ENCODE results near the gene GSTM2. TPM values are rescaled to one million over a fixed set of nuclear protein-coding genes. Genes with fewer than 3 reads are reported as not detected.
A peak's percentile ranks its signal among the peaks of the same experiment; 100 is the strongest.

The GSTM2 gene
- total RNA-seq, 1 experiment from 2014 or later: 18.2 TPM

DNA sequence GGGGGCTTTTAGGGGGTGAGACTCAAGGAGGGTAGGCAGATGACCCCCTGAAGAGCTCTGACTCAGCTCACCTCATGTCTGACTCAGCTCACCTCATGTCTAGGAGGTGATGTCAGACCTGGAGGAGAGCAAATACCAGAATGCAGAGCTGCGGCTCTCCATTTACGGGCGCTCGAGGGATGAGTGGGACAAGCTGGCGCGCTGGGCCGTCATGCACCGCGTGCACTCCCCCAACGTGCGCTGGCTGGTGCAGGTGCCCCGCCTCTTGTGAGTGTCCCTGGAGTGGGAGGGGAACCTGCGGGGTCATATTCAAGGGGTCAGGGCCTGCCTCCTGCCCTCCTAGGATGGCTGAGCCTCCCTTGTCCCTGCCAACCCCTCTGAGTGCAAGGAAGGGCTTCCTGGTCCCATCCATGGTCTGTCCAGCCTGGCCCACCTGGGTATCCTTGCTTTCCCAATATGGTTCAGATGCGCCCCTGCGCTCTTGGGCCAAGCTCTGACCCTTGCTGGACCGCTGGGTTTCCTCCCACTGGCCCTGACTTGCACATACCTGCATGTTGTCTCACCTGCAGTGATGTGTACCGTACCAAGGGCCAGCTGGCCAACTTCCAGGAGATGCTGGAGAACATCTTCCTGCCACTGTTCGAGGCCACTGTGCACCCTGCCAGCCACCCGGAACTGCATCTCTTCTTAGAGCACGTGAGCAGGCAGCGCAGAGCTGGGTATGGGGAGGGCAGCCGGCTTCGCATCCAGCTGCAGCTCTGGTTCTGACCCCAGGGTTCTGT is 39.1 kb upstream of the GSTM2 start:
- in situ Hi-C loops (cut with HindIII; ENCODE audit: low sequenced_read_pairs): no loop called here
- no peak for DNase-seq (ENCODE audit: low spot score)

GRCh38 chr1:109629372-109630030 is 38.4 kb upstream of the GSTM2 start:
- DNase-seq (ENCODE audit: low spot score): no peak
- in situ Hi-C loops (cut with HindIII; ENCODE audit: low sequenced_read_pairs): no loop called here

DNA sequence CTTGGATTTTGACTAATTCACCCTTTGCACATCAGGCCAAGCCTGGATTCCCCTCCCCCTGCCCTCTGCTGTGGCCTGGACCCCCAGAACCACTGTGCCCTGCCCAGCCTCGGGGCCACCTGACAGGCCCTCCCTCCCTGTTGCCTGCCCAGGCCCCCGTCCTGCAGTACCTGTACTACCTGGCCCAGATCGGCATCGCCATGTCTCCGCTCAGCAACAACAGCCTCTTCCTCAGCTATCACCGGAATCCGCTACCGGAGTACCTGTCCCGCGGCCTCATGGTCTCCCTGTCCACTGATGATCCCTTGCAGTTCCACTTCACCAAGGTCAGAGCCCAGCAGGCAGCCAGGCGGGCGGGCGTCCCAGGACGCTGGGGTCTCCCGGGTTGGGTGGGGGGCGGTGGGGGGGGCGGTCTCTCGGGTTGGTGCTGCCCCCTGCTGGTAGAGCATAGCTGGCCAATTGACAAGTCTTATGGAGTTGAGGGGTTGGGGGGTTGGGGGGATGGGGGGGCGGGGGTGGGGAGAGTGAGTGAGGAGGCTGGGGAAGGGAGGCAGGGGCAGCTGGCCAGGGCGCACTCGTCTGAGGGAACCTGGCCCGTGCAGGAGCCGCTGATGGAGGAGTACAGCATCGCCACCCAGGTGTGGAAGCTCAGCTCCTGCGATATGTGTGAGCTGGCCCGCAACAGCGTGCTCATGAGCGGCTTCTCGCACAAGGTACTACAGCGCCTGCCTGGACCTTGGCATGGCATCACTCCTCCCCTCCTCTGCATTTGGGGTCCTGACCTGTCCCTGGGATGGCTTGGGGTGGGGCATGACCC is 37.6 kb upstream of the GSTM2 start:
- no peak for DNase-seq (ENCODE audit: low spot score)
- in situ Hi-C loops (cut with HindIII; ENCODE audit: low sequenced_read_pairs): no loop called here

DNA sequence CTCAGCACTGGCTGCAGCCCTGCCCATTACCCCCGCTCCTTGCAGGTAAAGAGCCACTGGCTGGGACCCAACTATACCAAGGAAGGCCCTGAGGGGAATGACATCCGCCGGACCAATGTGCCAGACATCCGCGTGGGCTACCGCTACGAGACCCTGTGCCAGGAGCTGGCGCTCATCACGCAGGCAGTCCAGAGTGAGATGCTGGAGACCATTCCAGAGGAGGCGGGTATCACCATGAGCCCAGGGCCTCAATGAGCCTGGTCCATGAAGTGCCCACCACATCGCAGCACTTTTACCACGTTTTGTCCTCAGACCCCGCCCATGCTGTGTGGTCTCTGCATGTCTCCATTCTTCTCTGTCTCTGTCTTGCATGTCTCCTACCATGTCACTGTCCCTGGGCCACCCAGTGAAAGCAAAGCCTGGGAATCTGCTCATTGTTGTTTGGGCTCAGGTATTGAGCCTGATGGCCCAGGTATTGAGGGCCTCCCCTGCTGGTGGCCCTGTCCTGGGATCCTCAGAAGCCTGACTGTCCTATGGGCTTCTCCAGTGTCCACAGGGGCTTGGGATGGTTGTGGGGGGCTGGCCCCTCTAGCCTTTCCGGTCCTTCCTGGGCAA is 36.9 kb upstream of the GSTM2 start:
- no peak for DNase-seq (ENCODE audit: low spot score)
- in situ Hi-C loops (cut with HindIII; ENCODE audit: low sequenced_read_pairs): no loop called here

GRCh38 chr1:109631513-109632505 is 36.0 kb upstream of the GSTM2 start:
- in situ Hi-C loops (cut with HindIII; ENCODE audit: low sequenced_read_pairs): no loop called here
- DNase-seq (ENCODE audit: low spot score): peak; percentile 23

GRCh38 chr1:109632671-109633346 is 35.0 kb upstream of the GSTM2 start:
- DNase-seq (ENCODE audit: low spot score): no peak
- in situ Hi-C loops (cut with HindIII; ENCODE audit: low sequenced_read_pairs): no loop called here

GRCh38 chr1:109634292-109634691 is 33.6 kb upstream of the GSTM2 start:
- no peak for DNase-seq (ENCODE audit: low spot score)
- in situ Hi-C loops (cut with HindIII; ENCODE audit: low sequenced_read_pairs): no loop called here

GRCh38 chr1:109634771-109635750 is 32.8 kb upstream of the GSTM2 start:
- in situ Hi-C loops (cut with HindIII; ENCODE audit: low sequenced_read_pairs): no loop called here
- no peak for DNase-seq (ENCODE audit: low spot score)

GRCh38 chr1:109635862-109636200 is 32.0 kb upstream of the GSTM2 start:
- in situ Hi-C loops (cut with HindIII; ENCODE audit: low sequenced_read_pairs): no loop called here

DNA sequence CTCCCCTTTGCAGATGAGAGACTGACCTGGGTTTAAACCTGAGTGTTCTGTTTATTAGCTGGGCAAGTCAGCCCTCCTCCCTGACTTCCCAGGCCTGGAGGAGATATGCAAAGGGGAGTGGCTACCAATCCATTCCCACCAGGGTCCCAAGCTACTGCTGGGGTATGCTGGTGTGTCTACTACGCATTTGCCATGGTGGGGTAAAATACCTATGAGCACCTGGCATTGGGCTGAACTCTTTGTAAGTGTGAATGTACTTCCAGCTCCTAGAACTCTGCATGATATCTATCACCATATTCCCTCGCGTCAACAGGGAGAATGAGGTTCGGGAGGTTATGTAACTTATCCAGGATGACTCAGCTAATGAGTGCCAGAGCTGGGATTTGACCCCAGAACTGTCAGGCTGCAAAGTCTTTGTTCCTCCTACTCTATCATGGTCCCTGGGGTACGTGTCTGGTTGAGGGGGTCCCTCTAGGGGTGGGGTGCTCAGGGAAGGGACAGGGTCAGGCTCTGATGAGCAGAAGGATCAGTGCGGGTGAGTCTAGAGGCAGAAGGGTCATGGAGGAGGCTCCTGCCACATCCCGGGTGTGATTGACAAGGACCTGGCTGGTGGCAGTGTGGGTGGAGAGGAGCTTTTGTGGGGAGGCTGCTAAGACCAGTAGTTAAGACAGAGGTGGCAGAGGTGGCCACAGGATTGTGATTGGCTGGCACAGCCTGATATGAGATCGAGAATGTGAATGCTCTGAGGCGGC is 31.5 kb upstream of the GSTM2 start:
- no peak for DNase-seq (ENCODE audit: low spot score)
- in situ Hi-C loops (cut with HindIII; ENCODE audit: low sequenced_read_pairs): no loop called here

More at GRCh38 chr1:109635862-109636200, 32.0 kb upstream of the GSTM2 start:
- no peak for DNase-seq (ENCODE audit: low spot score)

GRCh38 chr1:109637446-109637845 is 30.4 kb upstream of the GSTM2 start:
- in situ Hi-C loops (cut with HindIII; ENCODE audit: low sequenced_read_pairs): no loop called here
- DNase-seq (ENCODE audit: low spot score): no peak

DNA sequence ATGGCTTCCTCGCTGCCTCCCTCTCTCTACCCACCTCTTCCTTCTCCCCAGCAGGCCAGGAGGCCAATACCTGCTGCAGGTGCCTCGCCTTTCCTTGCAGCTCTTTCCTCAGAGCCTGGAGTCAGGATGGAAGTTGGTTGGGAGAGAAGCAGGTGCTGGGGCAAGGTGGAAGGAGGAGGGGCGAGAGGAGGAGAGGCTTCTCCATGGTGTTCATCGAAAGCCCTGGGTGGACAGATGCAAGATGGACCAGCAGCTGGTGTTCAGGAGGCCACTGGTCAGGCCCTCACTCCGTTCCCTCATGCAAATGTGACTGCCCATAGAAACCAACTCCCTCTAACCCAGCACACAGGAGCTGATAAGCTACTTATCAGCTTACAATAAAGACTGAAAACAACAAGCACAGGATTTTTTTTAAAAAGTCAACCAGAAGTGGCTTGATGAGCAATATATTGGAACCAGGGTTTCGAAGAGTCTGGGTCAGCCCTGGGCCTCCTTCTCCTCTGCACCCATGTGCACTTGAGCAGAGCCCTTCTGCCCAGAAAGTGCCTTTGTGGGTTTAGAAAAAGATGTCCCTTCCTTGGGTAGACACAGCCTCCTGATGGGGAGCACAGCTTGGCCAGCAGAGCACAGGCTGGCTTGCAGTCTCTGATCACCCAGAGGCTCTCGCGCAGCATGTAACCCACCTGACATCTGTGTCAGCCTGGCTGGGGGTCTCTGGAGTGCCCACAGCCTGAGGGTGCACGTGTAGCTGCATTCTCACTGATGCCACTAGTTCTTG is 28.6 kb upstream of the GSTM2 start:
- DNase-seq (ENCODE audit: low spot score): no peak
- in situ Hi-C loops (cut with HindIII; ENCODE audit: low sequenced_read_pairs): no loop called here

DNA sequence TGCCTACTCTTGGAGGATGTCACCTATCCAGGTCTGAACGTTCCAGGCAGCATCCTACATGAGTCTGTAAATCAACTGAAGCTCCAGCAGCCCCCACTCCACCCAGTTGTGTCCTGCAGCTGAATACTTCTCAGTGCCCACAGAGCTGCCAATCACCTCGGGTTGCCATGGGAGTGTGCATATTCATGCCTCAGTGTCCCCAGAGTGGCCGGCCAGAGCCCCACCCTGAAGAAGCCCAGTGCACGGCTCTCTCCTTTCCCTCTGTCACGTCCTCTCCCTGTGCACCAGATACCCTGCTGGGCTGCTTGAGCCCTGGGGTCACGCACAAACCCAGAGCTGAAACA is 28.0 kb upstream of the GSTM2 start:
- no peak for DNase-seq (ENCODE audit: low spot score)
- in situ Hi-C loops (cut with HindIII; ENCODE audit: low sequenced_read_pairs): no loop called here

GRCh38 chr1:109640285-109640865 is 27.5 kb upstream of the GSTM2 start:
- in situ Hi-C loops (cut with HindIII; ENCODE audit: low sequenced_read_pairs): no loop called here

GRCh38 chr1:109641078-109641740 is 26.6 kb upstream of the GSTM2 start:
- no peak for DNase-seq (ENCODE audit: low spot score)
- in situ Hi-C loops (cut with HindIII; ENCODE audit: low sequenced_read_pairs): no loop called here

More at GRCh38 chr1:109640285-109640865, 27.5 kb upstream of the GSTM2 start:
- DNase-seq (ENCODE audit: low spot score): peak; percentile 75

Measured in G401 (cell line).